Stimulated activated CD4-positive, alpha-beta T cell treated with anti-CD3 and anti-CD28 coated beads, Interleukin-12 subunit alpha, Interleukin-12 subunit beta, amount 100 ng/mL, for 4 hours (primary cell): ENCODE data around the gene FAM180A.
"Not testable (repeated sequence)": the region's sequence is repeated elsewhere in the genome, so short reads cannot be mapped to it uniquely, and the experiment has no call there.

Experiments used
- DNase-seq: peaks from one replicate; pipeline ENCODE4 v3.0.0-alpha.2; 2020

FAM180A gene

DNA sequence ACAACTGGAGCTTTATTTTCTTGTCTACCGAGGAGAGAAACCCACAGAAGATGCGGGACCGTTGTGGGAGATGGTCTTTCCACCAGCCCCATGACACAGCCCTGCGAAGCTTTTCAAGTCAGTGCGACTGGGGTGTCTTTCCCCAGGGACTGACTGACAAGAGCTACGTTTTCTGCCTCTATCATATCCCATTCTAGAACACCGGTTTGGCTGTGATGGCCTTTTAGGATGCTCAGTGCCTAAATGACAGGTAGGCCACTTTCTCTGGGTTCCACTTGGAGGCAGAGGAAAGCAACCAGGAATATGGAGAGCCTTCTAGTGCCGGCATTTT, 37.5 kb downstream of the FAM180A start:
- no peak for DNase-seq

DNA sequence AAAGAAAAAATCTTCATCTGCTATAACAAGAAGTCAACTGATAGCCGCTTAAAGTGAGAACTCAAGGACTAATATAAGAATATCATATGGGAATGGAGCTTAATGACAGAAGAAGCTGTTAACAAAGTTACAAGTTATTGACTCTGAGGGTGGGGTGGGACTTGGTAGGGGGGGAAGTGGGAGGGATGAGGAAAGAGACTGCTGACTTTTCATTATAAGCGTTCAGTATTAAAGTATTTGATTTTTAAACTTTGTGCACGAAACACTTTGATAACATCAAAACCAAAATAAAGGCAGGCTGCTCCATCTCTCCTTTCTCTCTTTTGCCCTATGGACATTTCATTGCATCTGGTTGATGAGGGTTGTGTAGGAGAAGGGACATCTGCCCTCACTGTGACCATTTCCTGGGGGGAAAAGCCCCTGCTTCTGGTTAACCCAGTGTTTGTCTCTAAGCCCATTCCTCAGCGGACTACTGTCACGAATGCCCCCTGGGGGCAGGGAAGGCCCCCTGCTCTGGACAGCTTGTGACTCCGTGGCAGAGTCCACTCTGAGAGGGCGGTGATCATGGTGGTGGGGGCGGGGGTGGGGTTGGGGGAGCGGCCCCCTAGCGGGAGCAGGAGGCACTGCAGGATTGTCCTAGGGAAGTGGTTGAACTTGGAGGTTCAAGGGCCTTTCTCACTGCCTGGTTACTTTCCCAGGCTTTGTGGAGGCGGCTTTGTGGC, 38.0 kb downstream of the FAM180A start:
- DNase-seq: peak; percentile 2

DNA sequence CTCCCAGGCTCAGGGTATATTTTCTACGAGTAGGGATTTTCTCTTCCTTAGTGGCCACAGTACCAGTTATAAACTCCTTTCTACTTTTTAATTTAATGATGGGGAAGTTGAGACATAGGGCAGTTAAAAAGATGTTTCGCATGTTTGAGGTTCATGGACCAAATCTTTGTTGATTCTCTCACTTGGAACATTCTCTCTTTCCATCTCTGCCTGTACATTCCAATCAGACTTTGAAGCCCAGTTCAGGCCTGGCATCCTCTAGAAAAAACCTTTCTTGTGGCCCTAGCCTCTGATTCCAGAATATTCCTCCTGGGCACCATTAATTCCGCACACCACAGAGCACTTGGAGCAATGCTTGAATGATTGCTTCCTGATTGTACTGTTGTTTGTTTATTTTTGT, 39.1 kb downstream of the FAM180A start:
- no peak for DNase-seq

GRCh38 chr7:135708041-135708440, 40.6 kb downstream of the FAM180A start:
- no peak for DNase-seq

- DNase-seq: no peak
These were observed 41.0 kb downstream of the FAM180A start for GRCh38 chr7:135707570-135707966.

DNA sequence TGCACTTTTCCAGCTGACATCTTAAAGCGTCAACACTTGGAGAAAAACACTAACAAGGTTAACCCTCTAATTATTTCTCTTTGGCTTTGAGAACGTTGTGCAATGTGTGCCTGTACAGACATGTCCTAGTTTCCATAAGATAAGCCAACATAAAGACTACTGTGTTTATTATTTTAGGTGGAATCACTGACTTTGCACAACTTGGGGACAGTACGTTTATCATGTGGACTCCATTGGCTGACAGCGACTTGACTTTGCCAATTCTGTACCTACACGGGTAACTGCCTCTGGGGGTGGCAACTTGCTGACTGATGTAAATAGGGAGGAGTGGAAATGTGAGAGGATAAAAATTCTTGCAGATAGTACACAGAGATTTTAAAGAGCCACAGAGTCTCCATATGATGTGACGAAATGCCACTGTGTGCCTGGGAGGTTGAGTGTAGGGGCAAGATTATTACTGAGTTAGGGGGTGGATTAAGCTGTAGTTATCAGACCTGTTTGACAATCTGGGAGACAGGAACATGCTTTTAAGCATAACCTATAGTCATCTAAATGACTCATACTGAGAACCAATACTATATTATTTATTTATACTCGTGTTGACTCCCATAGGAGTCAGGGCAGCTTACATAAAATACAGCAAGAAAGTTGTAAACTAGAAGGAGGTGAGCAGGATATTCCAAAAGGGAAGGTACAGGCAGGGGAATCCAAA, 41.6 kb downstream of the FAM180A start:
- DNase-seq: no peak

GRCh38 chr7:135706038-135706742, 42.4 kb downstream of the FAM180A start:
- no peak for DNase-seq

GRCh38 chr7:135704698-135705097, 43.9 kb downstream of the FAM180A start:
- DNase-seq: no peak

DNA sequence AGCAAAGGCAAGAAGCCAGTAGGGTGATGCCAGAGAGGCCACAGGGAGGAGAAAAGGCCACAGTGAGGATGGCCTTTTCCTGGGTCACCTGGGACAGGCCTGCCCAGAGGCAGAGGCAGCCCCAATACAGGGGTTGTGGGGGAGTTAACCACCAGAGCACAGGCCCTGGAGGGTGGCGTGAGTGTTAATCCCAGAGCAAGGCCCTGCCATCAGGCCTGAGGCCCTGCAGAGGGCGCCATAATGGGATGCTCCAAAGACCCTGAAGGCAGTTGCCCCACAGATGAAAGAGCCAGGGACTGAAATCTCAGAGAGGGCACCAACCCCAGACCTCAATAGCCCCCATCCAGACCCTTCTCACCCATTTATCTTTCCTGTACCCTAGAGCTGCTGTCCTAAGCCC, 44.5 kb downstream of the FAM180A start:
- no peak for DNase-seq

- DNase-seq: no peak
These were observed 51.1 kb downstream of the FAM180A start for GRCh38 chr7:135697276-135698049.

DNA sequence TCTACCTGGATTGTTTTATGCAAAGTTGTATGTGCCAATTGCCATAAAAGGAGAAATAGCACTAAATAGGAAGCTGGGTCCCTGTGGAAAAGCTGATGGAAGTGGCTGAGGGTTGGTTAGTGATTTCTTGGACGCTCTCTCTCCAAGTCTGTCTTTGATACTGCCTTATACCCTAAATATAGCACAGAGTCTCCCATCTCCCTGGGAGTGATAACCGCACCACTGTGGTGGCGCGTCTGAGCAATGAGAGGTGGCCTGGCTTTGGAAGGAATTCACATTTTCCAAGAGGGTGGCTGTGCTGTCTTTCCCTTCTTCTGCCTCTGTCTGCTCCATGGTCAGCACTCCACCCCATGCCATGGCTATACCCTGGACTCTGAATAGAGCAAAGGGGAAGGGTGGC, 55.1 kb downstream of the FAM180A start:
- no peak for DNase-seq

GRCh38 chr7:135692606-135693005, 56.0 kb downstream of the FAM180A start:
- DNase-seq: not testable (repeated sequence)

DNA sequence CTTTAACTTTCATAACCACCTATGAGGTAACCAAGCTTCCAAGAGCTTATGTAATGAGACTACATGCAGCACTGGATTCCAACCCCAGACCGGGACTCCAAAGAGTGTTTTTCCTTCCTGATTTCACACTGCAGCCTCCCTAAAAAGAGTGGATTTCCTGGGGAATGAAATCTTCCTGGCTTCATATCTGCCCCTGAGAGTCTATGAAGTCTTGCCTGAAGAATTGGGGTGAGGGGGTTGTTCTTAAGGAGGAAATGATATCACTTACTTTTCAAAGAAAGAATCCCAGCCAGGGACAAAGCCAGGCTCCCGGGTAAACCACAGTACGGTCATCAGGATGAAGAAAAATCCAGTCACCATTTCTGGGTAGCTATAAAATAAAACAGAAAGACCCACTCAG, 56.6 kb downstream of the FAM180A start:
- DNase-seq: no peak

DNA sequence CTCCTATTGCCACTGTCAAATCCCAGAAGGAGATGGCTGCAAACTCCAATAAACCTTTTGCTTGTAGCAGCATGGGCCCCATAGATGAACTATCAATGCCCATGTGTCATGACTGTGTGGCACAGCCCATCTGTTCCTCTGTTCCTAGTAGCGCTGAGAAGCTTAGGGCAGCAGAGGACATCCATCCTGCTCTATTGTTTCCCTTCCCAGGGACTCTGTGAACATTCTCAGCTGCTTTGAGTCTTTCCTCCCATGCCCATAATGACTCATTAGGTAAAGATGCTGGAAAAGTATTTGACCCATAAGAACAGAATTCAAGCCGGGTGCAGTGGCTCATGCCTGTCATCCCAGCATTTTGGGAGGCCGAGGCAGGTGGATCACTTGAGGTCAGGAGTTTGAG, 58.0 kb downstream of the FAM180A start:
- no peak for DNase-seq

GRCh38 chr7:135687466-135687865, 61.1 kb downstream of the FAM180A start:
- DNase-seq: no peak

DNA sequence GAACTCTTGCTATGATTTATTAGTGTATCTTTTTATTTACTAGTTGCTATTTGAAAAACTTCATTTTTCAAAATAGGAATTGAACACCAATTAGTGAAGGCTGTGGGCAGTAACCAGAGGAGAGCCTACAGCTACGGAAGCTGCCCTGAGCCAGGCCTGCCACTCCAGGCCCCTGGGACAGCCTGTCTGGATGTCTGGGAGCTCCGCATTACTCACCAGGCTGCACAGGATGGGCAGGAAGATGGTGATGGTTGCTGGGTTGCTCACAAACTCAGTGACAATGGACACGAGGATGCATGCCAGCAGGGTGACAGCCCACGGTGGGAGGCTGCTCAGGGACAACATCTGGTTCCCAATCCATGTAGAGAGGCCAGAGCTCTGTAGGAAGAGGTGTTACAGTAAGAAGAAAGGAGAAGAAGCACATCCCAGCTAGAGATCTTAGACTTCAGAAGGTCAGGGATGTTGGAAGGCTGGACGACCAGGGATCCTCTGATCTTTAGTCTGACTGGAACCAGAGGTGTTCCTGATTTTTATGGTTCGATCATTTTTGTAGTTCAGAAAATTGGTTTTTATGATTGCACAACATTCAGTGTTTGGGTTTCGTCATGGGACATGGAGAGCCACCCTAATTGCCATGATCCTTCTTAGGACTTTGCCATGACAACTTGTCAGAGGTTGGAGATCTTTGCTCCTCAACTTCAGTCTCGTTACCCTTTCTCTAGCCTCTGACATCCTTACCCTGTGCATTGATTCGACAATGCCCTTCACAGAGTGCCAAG, 63.1 kb downstream of the FAM180A start:
- no peak for DNase-seq

GRCh38 chr7:135684699-135685098, 63.9 kb downstream of the FAM180A start:
- DNase-seq: no peak

DNA sequence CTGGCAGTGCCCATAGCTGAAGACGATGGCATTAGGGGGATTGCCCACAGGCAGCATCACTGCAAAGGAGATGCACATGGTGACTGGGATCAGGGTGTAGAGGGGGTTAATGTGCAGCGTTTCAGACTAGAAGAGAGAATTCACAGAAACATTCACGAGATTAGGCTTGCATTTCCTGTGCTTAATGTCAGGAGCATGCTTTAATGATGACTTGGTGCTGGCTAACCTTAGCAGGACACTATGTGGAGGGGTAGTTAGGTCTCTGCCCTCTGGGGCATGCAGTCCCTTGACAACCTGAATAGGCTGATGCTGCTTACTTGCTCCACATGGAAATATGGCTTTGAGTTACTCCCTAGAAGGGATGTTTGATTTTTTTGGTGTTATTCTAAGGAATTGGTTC, 64.5 kb downstream of the FAM180A start:
- no peak for DNase-seq

DNA sequence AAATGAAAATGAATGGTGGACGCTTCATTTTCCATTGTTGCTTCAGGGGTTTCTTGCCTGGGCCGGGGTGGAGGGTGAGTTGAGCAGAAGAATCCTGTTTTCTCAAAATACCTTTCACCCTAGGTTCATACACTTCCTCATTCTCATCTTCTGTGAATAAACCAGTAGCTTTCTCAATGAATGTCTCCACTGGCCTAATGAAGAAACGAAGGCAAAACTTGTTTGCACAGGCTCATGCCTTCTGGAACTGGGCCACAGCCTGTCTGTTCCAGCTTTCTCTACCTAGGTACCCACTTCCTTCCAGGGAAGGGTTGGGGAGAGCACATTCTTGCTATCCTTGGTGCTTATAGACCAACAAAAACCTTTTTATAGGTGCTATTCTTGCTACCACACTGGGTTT, 65.0 kb downstream of the FAM180A start:
- DNase-seq: no peak

DNA sequence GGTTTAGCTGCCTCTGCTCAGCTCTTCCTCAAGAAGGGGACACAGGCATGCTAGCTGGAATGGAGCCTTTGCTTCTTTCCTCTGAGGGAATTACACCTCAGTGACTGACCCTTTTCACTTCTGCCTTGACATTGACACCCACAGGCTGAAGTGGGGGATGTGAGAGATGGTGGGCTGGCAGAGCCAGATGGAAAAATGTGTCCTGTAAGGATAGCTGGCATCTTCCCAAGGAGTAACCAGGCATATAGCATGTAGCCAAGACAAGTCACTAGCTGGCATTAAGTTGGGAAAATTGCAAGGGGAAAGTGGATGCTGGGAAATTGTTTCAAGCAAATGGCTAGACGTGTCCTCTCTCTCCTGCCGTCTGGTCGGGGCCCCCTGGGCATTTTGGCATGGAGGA, 66.4 kb downstream of the FAM180A start:
- no peak for DNase-seq

DNA sequence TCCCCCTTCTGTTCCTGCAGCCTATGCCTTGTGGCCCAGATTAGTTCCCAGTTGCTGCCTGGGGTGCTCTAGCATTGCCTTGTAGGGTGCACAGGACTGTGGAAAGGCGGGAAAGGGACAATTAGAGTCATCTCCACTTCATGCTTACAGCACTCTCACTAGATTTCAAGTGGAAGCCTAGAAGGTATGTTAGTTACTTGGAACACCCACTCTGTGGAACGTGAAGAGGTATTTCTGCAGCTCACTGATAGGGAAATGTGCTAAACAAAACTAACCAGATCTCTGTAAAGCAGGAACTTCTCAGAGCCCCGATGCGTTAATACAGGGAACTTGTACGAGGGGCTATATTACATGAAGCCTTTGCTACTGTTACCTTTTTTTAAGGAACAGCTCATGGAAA, 66.9 kb downstream of the FAM180A start:
- no peak for DNase-seq
